ENCODE results near the gene SLC12A9.
"Not testable (repeated sequence)": the region's sequence is repeated elsewhere in the genome, so short reads cannot be mapped to it uniquely, and the experiment has no call there.

The SLC12A9 gene, protein sequence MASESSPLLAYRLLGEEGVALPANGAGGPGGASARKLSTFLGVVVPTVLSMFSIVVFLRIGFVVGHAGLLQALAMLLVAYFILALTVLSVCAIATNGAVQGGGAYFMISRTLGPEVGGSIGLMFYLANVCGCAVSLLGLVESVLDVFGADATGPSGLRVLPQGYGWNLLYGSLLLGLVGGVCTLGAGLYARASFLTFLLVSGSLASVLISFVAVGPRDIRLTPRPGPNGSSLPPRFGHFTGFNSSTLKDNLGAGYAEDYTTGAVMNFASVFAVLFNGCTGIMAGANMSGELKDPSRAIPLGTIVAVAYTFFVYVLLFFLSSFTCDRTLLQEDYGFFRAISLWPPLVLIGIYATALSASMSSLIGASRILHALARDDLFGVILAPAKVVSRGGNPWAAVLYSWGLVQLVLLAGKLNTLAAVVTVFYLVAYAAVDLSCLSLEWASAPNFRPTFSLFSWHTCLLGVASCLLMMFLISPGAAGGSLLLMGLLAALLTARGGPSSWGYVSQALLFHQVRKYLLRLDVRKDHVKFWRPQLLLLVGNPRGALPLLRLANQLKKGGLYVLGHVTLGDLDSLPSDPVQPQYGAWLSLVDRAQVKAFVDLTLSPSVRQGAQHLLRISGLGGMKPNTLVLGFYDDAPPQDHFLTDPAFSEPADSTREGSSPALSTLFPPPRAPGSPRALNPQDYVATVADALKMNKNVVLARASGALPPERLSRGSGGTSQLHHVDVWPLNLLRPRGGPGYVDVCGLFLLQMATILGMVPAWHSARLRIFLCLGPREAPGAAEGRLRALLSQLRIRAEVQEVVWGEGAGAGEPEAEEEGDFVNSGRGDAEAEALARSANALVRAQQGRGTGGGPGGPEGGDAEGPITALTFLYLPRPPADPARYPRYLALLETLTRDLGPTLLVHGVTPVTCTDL

GRCh38 chr7:100852048-100852872, at the start of gene SLC12A9:
SLC12A9 (plus strand) TSS chr7:100852713; CDS start chr7:100854198, 1,485 bp downstream.
- peak; percentile 83 for DNase-seq (ENCODE audit: low spot score)

GRCh38 chr7:100802951-100803350, 49.6 kb upstream of the SLC12A9 start:
- DNase-seq (ENCODE audit: low spot score) = no peak

- peak; percentile 30 for DNase-seq (ENCODE audit: low spot score)
Measured at GRCh38 chr7:100803398-100804161, 48.9 kb upstream of the SLC12A9 start.

GRCh38 chr7:100804681-100805431, 47.7 kb upstream of the SLC12A9 start:
- no peak for DNase-seq (ENCODE audit: low spot score)

DNA sequence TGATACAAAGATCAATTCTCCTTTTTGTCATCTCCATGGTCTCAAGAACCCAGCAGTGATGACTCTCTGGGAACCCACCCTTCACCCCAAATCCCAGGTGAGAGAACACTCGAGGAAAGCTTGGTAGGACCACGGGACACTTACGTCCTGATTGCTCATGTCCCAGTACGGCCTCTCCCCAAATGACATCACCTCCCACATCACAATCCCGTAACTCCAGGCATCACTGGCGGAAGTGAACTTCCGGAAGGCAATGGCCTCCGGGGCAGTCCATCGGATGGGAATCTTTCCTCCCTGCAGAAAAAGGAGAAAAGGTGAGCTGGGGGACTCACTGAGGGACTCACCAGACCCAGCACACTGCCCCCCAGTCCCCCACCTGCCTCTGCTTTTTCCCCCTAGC, 46.2 kb upstream of the SLC12A9 start:
- no peak for DNase-seq (ENCODE audit: low spot score)

- DNase-seq (ENCODE audit: low spot score) = not testable (repeated sequence)
Measured at GRCh38 chr7:100806883-100807282, 45.6 kb upstream of the SLC12A9 start.

DNA sequence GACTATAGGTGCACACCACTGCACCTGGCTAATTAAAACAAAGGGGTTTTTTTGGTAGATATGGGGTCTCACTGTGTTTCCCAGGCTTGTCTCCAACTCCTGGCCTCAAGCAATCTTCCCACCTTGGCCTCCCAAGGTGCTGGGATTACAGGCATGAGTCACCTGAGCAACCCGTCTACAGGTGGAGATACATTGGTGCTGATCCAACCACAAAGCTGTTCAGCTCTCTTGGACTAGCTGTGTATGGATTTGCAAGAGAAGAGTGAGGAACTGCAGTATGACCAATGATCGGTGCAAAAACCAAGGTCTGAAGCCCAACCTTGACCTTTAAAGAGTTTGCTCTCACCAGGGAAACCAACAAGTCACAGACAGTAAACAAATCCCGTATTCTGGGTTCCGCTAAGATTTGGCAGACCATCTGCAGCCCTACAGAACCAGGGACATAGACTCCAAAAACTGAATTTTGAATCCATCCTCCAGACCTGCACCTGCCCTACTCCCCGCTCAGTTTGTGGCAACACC, 44.1 kb upstream of the SLC12A9 start:
- DNase-seq (ENCODE audit: low spot score) = no peak

GRCh38 chr7:100811480-100811879, 41.0 kb upstream of the SLC12A9 start:
- DNase-seq (ENCODE audit: low spot score) = no peak

DNA sequence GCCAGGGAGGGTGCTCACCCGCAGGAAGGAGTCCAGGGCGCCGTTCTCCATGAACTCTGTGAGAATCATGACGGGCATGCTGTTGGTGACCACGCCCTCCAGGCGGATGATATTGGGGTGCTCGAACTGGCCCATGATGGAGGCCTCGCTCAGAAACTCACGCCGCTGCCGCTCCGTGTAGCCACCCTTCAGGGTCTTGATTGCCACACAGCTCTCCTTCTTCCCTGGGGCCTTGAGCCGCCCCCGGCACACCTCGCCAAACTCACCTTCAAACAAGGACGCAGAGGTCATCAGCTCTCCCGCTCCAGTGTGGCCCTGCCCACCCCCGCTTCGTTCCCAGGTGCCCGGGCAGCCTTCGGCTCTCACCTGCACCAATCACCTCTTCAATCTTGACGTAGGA, 39.8 kb upstream of the SLC12A9 start:
- DNase-seq (ENCODE audit: low spot score) = no peak

- DNase-seq (ENCODE audit: low spot score) = not testable (repeated sequence)
Measured at GRCh38 chr7:100816515-100816914, 36.0 kb upstream of the SLC12A9 start.

- DNase-seq (ENCODE audit: low spot score) = no peak
Measured at GRCh38 chr7:100817097-100817496, 35.4 kb upstream of the SLC12A9 start.

DNA sequence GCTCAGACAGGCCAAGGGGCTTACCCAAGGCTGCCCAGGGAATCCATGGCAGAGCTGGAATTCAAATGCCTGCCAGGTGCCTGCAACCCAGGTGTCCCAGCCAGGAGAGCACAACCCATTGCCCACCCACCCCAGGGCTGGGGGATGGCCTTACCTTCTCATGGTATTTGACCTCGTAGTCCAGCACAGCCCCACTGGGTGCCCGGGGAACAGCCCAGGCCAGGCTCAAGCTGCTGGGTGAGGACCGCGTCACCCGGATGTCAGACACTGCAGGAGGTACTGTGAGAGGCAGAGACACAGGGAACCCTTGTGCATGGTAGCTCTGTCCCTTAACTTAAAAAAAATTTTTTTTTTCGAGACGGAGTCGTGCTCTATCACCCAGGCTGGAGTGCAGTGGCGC, 34.1 kb upstream of the SLC12A9 start:
- no peak for DNase-seq (ENCODE audit: low spot score)

DNA sequence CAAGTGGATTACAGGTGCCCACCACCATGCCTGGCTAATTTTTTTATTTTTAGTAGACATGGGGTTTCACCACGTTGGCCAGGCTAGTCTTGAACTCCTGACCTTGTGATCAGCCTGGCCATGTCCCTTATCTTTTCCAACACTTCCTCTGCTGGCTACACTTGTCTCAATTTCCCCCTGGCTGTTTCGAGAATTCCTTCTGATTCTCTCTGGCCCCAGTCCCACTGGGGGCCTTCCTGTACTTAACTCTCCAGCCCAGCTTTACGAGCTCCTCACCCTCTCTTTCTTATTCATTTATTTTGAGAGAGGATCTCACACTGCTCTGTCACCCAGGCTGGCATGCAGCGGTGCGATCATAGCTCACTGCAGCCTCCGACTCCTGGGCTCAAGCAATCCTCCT, 33.7 kb upstream of the SLC12A9 start:
- DNase-seq (ENCODE audit: low spot score) = no peak

- DNase-seq (ENCODE audit: low spot score) = no peak
Measured at GRCh38 chr7:100819586-100819985, 32.9 kb upstream of the SLC12A9 start.

GRCh38 chr7:100822236-100823139, 30.0 kb upstream of the SLC12A9 start:
- no peak for DNase-seq (ENCODE audit: low spot score)

GRCh38 chr7:100823140-100823525, 29.4 kb upstream of the SLC12A9 start:
- no peak for DNase-seq (ENCODE audit: low spot score)

- DNase-seq (ENCODE audit: low spot score) = no peak
Measured at GRCh38 chr7:100823534-100823933, 29.0 kb upstream of the SLC12A9 start.

GRCh38 chr7:100824499-100825214, 27.9 kb upstream of the SLC12A9 start:
- no peak for DNase-seq (ENCODE audit: low spot score)

Data from CD4-positive, alpha-beta T cell treated with Interleukin-6 at 100 ng/mL for 8 hours (primary cell).